Body of pancreas (tissue), 4 donors: ENCODE measurements around the gene WDR7.
"Not testable (repeated sequence)": the region's sequence is repeated elsewhere in the genome, so short reads cannot be mapped to it uniquely, and the experiment has no call there.

Experiments used
- CTCF ChIP-seq, 7 experiments: fragments of 450-650 bp in 4 of 7; fragments of 200-600 bp in 3 of 7; sonication (generic) in 3 of 7; IDR thresholded peaks; one replicate each; pipeline ENCODE4 v1.5.1; 2016 to 2019; ENCODE audit warnings: antibody characterized with exemption in 7 of 7
- POLR2A ChIP-seq, 3 donors: fragments of 450-650 bp; IDR thresholded peaks; one replicate each; pipeline ENCODE4 v1.6.1; 2016; ENCODE audit warnings: antibody characterized with exemption in 3 of 3, mild to moderate bottlenecking in 2 of 3

GRCh38 chr18:56654280-56654679 is 3.1 kb downstream of the WDR7 start:
- not testable (repeated sequence) for TF ChIP-seq CTCF, POLR2A (IDR thresholded peaks at IDR 0.05)
